Measurements from ENCODE around the gene LAMC2.

Gene LAMC2

DNA sequence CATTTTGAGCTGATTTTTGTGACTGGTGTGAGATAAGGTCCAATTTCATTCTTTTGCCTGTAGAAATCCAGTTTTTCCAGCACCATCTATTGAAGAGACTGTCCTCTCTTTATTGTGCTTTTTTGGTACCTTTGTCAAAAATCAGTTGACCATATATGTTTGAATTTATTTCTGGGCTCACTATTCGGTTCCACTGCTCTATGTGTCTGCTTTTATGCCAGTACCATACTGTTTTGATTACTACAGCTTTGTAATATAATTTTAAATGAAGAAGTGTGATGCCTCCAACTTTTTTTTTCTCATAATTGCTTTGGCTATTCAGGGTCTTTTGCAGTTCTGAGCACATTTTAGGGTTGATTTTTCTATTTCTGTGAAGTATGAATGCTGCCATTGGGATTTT lies 69.0 kb downstream of the LAMC2 start:
- DNase-seq (ENCODE audit: low read depth), result no peak
- no peak overlapping the region for H3K4me3 ChIP-seq (ENCODE audit: control insufficient read depth, low read depth, low read length)
- TF ChIP-seq, protein P1, sequence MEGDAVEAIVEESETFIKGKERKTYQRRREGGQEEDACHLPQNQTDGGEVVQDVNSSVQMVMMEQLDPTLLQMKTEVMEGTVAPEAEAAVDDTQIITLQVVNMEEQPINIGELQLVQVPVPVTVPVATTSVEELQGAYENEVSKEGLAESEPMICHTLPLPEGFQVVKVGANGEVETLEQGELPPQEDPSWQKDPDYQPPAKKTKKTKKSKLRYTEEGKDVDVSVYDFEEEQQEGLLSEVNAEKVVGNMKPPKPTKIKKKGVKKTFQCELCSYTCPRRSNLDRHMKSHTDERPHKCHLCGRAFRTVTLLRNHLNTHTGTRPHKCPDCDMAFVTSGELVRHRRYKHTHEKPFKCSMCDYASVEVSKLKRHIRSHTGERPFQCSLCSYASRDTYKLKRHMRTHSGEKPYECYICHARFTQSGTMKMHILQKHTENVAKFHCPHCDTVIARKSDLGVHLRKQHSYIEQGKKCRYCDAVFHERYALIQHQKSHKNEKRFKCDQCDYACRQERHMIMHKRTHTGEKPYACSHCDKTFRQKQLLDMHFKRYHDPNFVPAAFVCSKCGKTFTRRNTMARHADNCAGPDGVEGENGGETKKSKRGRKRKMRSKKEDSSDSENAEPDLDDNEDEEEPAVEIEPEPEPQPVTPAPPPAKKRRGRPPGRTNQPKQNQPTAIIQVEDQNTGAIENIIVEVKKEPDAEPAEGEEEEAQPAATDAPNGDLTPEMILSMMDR (IDR thresholded peaks at IDR 0.05; ENCODE audit: control insufficient read depth, insufficient read depth, low read depth, low read length, missing control alignments), result no peak

DNA sequence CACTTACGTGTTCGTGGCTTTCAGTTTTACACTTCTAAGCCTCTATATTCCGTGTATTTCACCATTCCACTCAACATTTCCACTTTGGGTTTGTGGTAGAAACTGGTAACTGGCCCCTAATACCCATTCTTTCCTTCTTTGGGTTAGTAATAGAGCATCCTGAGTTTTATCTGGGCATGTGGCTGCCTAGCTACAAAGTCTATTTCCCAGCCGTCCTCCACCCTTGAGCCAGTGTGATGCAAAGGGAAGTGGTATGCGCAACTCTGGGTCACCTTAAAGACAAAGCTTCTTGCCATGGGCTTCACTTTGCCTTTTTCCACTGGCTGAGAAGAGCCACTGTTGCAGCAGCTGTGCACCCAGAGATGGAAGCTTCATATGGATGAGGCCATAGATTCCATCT lies 73.9 kb downstream of the LAMC2 start:
- TF ChIP-seq, protein P1 (IDR thresholded peaks at IDR 0.05; ENCODE audit: control insufficient read depth, insufficient read depth, low read depth, low read length, missing control alignments), result no peak
- no peak overlapping the region for H3K4me3 ChIP-seq (ENCODE audit: control insufficient read depth, low read depth, low read length)
- no peak for DNase-seq (ENCODE audit: low read depth)

DNA sequence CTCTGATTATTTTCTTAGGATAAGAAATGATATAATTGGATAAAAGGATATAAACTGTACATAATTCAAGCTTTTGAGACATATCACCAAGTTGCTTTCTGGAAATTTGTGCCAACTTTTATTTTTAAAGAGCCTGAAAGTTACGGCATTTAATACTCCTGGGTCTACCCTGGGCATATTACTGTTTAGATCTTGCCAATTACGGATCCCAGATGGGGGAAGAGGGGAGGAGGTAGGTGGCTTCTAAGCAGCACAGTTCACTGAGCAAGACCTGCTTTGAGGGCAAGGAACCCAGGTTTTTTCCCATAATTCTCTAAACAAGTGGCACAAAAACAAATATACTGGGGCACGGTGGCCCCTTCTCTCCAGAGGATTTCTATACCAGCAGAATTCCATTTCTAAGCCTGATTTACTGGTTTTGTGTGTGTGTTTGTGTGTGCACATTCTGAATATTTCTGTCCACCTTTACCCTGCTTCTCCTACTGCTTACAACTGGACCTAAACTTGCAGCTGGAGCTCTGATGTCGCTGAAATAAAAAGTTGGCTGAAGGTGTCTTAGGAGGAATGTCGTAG lies 76.7 kb downstream of the LAMC2 start:
- no peak for DNase-seq (ENCODE audit: low read depth)
- TF ChIP-seq, protein P1 (IDR thresholded peaks at IDR 0.05; ENCODE audit: control insufficient read depth, insufficient read depth, low read depth, low read length, missing control alignments), result no peak
- no peak overlapping the region for H3K4me3 ChIP-seq (ENCODE audit: control insufficient read depth, low read depth, low read length)

DNA sequence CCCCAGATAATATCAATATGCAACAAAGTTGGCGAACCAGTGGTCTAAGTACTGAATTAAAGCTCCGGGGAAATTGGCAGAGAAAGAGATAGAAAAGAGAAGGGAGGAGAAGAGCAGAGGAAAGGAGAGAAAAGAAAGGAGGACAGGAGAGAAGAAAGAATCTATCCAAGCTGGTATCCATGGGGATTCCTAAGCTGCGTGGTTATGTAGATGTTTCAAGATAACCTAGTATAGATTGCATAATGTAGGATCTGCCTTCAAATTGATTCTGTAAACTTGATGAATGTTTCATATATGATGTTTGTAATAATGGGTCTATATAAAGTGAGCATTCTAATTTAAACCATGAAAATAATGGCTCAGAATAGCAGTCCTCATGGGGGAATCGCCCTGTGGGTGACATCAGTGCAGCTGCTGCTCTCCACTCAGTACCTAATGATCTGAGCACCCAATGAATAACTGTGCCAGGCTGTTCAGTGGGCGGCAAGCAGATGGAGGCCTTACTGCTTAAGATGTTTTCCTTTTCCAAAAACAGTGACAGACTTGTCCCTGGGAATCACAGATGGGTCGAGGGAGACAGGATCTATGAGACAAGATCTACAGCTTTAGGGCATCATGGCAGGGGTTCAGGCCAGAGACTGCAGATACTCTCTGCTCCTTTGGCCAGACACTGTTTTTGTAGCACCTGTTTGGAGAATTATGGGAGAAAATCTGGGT lies 78.0 kb downstream of the LAMC2 start:
- H3K4me3 ChIP-seq (ENCODE audit: control insufficient read depth, low read depth, low read length), result no peak overlapping the region
- no peak for DNase-seq (ENCODE audit: low read depth)
- TF ChIP-seq, protein P1 (IDR thresholded peaks at IDR 0.05; ENCODE audit: control insufficient read depth, insufficient read depth, low read depth, low read length, missing control alignments), result no peak

DNA sequence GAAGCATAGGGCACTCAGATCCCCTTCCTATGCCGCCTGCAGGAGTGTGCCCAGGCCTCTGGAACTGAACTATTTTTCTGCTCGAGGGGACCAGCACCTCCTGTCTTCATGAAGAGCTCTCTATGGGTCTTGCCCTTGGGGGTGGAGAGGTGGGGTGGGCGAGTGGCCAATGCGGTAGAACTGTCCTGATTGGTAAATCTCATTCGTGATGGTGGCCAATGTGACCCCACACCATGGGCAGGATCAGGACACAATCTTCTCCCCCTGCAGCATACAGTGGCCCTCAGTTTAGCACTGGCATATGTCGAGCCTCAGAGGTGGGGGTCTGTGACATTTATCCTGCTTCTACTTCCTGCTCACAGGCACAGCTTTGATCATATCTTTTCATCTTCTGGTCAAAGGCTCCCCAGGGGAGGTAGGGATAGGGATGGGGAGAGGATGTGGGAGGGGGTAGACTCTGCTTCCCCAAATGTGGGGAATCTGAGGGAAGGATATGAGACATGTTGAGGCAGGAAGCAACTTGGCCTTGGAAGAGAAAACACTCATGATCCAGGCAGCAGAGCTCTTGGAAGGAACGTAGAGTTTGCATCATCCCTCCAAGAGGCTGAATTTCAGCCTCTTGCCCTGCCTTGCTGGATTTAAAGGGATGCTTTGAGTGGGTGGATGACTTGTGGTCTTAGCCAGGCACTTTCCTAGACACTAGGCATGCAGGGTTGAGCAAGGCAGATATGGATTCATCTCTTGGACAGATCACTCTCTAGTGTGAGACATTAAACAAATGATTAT lies 81.8 kb downstream of the LAMC2 start:
- DNase-seq (ENCODE audit: low read depth), result peak; percentile 99
- no peak overlapping the region for H3K4me3 ChIP-seq (ENCODE audit: control insufficient read depth, low read depth, low read length)
- TF ChIP-seq, protein P1 (IDR thresholded peaks at IDR 0.05; ENCODE audit: control insufficient read depth, insufficient read depth, low read depth, low read length, missing control alignments), result no peak

DNA sequence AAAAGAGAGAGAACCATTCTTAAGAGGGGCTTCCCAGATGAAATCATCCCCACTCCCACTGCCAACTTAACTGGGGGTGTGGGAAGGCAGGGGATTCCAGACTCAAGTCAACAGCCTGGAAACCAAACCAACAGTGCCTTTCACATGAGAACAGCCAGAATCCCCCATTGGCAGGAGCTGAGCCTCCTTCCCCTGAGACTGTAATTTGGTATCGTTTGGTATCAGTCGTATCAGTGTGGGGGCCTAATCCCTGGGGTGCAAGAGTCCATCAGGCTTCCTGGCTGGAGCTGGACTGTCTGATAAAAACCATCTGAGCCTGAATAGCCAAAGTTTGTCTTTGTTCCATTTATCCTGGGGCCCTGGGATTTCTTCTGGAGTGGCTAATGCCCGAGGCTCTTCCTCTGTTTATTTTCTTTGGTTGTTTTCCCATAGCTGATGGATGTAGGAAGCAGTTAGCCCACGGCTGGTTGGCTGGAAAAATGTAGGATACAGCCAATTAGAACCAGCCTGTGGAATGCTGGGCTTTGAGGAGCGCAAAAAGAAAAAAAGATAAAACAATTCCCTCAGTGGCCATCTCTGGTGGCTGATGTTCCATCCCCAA lies 84.6 kb downstream of the LAMC2 start:
- no peak for DNase-seq (ENCODE audit: low read depth)
- TF ChIP-seq, protein P1 (IDR thresholded peaks at IDR 0.05; ENCODE audit: control insufficient read depth, insufficient read depth, low read depth, low read length, missing control alignments), result no peak
- H3K4me3 ChIP-seq (ENCODE audit: control insufficient read depth, low read depth, low read length), result no peak overlapping the region
